NCI-H1092 treated with DMSO at 0.1 percent for 48 hours (cell line): Measurements from ENCODE around the gene CERS2.
A peak's percentile ranks its signal among the peaks of the same experiment; 100 is the strongest.

Experiments used
- DNase-seq: peaks from one replicate; lab custom pipeline; 2025; lab: John Stamatoyannopoulos, UW

Gene CERS2

DNA sequence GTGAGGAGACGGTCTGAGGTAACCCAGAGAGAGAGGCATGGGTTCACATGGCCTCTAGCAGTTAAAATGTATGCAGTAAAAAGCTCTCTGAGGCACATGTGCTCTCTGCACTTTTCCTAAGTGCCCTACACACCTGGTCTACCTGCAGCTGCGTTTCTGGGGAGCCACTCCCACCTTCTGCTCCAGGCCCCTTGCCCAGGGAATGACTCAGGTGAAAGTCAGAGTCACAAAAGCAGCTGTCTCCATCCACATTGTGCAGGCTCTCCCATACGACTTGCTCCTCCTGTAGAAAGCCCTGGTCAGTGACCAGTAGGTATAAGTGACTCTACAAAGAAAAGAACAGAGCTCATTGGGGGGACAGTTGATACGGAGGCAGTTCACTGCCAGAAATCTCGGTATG, 23.3 kb upstream of the CERS2 start:
- no peak for DNase-seq

DNA sequence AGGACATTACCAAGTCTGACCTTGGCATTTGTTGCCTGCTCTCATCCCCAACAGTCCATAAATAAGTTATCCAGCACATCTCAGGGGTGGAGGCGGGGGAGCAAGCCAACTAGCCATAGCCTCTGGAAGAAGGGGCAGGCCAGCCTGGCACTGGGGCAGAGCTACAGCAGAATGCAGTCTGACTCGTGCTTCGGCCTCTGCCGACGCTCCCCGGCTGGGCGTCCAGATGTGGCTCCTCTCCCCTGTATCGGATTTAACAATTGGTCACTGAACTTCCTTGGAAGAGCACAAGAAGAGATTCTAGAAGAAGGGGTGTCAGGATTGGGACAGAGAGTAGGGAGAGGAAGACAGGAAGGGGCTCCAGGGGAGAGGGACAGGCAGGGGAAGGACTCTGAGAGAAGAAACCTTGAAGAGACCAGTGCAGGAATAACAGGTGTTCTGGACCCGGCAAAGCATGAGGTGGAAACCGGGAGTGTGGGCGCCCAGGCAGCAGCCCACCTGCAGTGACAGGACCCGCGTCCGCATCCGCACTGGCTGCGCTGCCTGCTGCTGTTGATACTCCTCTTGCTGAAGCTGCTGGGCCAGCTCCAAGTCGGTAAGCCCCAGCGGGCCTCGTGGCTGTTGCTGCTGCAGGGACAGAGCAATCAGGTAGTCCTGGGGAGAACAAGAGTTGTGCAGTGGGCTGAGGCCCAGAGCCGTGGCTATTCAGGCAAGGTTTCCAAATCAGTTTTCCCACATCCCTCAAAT, 22.7 kb upstream of the CERS2 start:
- DNase-seq: no peak

- no peak for DNase-seq
Measured at GRCh38 chr1:150995896-150996295, 21.3 kb upstream of the CERS2 start.

GRCh38 chr1:150995460-150995859, 20.8 kb upstream of the CERS2 start:
- DNase-seq: no peak

GRCh38 chr1:150994248-150994647, 19.6 kb upstream of the CERS2 start:
- DNase-seq: no peak

DNA sequence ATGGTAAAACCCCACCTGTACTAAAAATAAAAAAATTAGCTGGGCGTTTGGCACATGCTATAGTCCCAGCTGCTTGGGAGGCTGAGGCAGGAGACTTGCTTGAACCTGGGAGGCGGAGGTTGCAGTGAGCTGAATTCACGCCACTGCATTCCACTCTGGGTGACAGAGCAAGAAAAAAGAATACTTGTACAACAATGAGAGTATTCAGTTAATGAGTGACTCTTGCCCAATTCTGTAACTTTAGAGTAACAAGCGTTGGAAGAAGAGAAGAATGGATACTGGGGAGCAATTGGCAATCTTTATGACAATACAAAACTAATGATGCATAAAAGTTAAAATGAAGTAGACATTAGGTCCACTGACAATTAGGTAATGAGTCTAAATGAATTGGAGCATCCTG, 18.0 kb upstream of the CERS2 start:
- no peak for DNase-seq

- DNase-seq: peak; percentile 41
Measured at GRCh38 chr1:150987924-150988323, 13.3 kb upstream of the CERS2 start.

DNA sequence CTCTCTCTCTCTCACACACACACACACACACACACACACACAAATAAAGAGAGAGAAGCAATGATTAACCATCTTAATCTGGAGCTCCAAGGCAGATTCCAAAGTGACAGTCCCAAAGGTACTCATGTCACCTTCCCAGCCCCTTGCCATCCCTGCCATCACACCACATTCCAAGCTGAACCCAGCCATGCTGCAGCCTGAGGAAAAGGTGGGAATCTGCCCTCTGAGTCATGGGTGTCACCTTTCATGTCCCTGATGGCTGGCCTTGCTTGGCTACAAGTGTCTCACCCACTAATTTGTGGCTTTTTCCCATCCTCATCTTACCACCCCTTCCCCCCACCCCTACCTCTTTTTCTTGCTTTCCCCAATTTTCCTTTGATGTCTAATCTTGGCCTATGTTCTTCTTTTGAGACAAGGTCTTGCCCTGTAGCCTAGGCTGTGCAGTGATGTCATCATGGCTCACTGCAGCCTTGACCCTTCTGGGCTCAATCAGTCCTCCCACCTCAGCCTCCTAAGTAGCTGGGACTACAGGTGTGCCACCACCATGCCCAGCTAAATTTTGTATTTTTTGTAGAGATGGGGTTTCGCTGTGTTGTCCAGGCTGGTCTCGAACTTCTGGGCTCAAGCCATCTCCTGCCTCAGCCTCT, 10.7 kb upstream of the CERS2 start:
- no peak for DNase-seq

GRCh38 chr1:150981805-150982712, 7.4 kb upstream of the CERS2 start, which contains the start of gene ANXA9:
TSS of gene ANXA9 (plus strand) at chr1:150982292. CDS start at chr1:150983106, 814 bp downstream.
- no peak for DNase-seq

- no peak for DNase-seq
Measured at GRCh38 chr1:150981177-150981804, 6.7 kb upstream of the CERS2 start.

DNA sequence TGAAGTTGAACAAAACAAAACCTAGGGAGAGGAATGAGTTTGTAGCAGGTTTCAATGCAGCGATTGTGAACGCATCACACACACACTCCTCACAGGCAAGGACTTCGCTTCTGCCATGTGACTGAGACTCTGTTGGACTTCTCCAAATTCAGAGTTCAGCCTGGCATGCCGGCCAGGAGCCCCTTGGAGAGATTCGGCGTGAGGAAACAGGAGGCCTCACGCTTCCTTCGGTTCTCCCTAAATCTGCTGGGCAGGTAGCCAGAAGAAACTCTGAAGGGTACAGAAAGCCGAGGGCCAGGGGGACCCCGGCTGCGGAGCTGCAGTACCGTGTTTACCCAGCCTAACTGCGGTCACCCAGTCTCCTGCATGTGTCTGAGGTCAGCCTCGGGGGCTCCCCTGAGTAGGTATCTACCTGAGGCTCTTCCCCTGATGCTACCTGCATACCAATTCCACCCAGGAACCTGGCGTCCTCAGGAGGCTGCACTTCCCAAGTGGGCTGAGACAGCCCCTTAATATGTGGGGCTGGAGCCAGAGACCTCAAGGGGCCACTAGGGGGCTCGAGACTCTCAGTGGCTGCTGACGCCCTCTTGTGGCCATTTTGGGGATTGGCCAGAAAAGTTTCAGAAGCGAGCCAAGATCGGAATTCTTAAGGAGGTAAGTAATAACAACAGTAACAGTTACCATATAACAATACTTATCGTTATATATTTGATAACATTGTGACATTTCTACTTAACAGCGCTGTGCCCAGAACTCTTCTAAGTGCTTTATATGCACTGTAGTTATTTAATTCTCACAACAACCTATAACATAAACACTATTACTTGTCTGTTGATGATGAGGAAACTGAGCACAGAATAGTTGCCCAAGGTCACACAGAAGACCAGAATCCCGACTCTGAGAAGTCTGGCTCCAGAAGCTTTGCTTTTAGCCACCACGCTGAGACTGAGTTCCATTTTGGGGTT, 4.7 kb upstream of the CERS2 start:
- DNase-seq: peak; percentile 85

DNA sequence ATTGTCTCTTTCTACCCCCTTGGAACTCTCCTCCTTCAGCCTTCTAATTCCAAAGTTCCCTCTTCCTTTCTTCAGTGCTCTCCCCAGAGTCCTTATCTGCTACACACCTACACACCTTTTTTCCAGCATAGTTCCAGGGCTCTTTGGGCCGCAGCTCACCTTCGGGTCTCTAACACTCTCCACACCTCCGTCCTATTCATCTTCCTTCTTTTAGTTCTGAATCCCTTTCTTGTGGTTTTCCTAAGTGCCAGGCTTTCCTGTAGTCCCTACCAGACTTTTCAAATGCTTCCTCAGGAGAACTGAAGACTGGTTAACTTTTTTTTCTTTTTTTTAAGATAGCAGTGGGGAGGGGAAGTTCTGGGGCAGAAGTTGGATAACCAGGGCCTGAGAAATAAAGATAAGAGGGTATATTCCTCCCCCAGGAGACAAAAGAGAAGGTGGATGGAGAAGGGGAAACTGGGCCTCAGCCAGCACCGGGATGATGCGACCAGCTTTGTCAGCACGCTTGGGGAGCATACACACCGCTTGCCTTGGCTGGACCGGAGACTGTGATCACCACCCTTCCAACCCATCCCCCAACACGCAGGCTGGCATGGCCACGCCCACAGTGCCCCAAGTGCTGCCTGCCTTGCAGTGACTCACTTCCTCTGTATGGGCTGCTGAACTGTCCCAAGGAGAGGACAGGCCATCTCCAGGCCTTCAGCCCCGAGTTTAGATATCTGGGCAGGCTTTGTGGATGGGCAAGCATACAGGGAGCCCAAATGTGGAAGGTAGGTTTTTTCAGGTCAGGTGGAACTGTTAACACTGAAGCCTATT, 2.5 kb upstream of the CERS2 start:
- DNase-seq: no peak

- no peak for DNase-seq
Measured at GRCh38 chr1:150976401-150976821, 1.8 kb upstream of the CERS2 start.

- DNase-seq: peak; percentile 42
Measured at GRCh38 chr1:150973836-150974579, 627 bp downstream of the CERS2 start.

- DNase-seq: no peak
Measured at GRCh38 chr1:150973258-150973835, 1.3 kb downstream of the CERS2 start.

DNA sequence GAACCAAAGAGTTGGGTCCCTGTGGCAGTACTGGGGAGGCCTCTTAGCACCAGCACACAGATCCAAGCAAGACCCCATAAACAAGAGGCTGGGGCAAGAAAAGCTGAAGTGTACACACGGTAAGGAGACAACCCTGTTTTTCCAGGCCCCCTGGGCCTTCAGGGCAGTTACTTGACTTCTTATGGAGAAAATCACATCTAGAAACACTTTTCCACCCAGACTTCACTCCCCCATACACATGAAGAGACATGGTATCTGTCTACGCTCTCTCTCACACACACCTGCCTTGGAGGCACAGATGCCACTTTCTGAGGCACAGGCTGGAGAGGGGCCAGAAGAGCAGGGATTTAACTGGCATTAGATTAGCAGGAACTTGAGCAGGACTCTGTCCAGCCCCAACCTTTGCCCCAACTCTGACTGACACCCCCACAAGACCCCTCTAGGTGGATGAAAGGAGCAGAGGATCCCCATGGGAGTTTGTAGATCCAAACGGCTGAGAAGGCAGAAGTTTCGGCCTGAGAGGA, 2.2 kb downstream of the CERS2 start:
- DNase-seq: no peak

DNA sequence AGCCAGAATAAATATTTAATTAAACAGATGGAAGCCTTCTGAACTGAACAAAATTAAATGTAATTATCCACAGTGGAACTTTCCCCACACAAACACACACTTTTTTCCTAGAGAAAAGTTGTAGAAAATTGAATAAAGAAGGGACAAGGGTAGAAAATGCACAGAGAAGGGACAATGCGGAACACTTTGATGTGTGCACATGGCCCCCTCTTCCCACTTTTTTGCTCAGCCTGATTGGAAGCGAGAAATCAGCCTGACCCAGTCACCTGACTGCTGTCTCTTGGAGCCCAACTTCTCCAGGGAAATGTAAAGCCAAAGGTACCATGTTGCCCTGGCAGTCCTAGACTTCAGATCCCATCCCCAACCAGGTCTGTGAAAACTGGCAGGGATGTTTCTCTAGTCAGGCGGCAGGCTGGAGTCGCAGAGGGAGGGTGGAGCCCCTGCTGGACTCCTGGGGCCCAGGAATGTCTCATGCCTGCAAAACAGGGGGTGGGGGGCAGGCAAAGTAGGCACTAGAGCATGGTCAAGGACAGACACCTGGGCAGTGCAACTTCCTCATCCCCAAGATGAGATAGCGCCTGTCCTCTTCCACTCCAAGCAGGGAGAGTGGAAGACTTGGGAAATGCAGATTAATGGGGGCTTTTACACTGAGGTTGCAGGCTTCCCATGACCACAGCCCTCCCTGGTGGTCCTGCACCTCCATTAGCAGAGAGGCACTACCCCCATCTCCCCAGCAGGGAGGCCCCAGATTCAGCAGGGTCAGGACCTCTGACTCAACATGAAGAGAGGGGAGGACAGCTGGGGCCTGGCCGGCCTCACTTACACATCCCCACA, 2.8 kb downstream of the CERS2 start:
- no peak for DNase-seq
